ENCODE results near the gene RPL29.

RPL29 gene

DNA sequence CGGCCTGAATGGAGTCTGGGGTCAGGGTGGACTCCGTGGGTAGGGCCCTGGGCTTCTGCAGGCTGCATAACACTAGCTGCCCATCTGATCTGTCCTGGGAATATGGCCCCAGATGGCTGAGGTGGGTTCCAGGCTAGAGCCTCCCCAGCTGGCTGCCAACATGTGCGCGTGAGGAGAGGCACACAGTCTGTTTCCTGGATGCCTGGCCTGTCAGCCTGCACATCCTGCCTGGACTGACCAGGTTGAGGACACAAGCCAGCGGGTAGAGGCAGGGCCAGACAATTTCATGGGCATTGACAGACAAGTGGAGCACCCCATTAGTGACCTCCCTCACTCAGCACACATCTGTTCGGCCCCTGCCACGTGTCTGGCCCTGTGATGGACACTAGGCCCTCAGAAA is 29.8 kb upstream of the RPL29 start:
- no peak for DNase-seq (ENCODE audit: low spot score)

DNA sequence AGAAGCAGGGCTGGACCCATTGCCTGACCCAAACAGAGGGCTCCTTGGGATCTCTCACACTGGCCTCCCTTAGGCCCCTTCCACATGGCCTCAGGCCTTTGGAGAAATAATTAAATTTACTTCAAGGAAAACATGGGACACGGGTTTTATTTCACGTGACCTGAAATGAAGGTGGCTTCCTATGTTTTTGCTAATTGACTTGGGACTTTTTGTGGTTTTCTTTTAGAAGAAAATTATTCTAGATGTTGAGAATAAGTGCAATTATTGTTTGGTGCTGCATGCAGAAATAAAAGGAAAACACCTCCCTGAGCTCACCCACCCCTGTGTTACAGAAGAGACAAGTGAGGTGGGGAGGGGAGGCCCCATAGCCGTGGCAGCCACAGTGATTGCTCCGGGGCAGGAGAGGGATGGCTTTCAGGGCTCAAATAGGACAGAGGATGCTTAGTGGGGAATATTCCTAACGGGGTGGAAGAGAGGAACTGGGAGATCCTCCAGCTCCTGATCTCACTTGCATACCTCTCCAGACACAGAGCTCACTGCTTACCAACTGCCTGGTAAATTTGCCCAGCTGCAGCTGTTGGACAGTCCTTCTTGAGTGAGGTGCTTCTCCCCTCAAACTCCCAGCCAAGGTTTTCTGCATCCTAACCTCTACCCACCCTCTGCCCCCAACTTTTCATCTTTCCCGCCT is 29.2 kb upstream of the RPL29 start:
- DNase-seq (ENCODE audit: low spot score): no peak

DNA sequence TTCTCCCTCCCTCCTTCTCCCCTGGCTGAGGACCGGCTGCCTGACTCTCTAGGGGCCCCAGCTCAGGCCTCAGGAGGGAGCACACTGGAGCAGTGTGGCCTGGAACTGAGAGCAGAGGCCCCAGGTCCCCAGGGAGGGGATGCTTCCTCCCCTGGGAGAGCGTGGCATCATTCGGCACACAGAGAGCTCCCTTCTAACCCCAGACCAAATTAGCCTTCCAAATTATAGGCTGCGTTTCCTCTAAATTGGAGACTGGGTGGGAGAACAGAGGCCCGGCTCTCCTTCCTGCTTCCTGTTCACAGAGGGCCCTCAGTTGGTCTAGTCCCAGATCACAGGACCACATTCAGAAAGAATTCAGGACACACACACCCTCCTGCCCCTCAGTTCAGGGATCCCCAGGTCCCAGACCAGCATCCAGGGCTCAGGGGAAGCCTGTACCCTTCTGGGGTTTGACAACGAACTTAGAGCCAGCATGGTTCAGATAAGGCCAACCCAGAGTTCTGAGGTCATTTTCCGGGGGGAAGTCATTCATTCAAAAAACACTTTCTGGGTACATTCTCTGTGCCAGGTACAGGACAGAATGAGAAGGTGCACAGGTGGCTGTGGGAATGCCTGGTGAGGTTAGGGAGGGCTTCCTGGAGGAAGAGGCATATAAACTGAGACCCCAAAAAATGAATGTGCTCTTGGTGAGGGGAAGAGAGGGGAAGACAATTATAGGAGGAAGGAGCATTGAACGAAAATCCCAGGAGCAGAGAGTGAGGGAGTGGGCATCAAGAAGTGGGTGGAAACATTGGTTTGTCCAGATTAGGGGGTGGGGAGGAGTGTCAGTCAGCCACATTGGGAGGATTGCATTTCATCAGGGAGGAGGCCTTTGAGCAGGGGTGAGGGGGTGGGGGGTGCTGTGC is 28.4 kb upstream of the RPL29 start:
- DNase-seq (ENCODE audit: low spot score): no peak

DNA sequence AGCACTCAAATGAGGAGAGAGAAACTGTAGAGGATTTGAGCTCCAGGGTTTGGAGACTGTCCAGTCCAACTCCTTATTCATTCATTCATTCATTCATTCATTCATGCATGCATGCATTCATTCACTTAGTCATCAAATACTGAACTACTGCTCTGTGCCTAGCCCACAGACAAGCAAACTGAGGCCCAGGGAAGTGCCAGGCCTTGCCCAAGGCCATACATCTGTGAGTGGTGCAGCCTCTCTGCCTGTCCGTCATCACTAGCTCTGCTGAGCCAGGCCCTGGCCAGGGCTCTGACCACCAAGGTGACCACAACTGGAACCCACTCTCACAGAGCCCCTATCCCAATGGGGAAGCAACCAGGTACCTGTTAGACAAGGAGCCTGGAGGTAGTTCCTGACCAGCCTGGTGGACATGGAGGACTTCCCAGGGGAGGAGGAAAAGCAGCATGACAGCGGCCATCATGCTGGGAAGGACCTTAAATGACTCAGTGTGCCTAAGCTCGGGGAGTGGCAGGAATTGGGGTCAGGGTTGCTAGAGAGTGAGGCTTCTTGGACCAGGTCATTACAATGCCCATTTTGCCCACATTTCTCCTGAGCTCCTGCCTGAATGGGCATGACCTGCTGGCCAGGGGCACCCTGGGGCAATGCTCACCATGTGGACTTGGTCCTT is 27.5 kb upstream of the RPL29 start:
- no peak for DNase-seq (ENCODE audit: low spot score)

DNA sequence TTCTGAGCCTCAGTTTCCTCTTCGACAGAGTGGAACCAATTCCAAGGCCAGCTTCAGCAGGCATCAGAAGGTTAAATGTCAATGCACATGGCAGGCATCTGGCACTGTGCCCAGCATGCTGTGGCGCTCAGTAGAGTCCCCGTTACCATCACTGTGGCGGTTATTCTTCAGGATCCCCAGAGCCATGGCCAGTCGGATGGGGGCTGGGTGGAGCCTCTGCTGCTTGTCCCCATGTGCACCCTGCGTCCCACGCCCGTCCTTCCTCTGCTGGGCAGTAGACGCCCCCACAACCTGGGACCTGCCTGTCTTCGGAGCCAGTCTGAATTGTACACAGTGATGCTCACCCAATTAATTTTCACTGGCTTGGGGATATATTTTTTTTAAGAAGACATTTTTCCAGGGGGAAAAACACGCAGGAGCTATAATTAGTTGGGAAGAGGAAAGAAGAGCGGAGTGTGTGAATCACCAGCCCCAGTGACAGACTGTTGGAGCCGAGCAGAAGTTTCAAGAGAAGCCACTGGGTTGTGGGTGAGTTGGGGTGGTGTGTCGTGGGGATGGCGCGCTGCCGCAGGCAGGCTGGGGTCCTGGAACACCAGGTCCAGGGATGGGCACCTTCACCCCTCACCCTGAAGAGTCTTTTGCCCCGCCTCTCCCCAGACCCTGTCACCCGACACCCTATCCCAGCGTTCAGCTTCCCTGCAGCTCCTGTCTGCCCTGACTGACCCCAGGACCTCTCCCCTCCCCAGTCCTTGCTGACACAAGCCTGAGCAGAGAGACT is 26.8 kb upstream of the RPL29 start:
- DNase-seq (ENCODE audit: low spot score): peak; percentile 66

DNA sequence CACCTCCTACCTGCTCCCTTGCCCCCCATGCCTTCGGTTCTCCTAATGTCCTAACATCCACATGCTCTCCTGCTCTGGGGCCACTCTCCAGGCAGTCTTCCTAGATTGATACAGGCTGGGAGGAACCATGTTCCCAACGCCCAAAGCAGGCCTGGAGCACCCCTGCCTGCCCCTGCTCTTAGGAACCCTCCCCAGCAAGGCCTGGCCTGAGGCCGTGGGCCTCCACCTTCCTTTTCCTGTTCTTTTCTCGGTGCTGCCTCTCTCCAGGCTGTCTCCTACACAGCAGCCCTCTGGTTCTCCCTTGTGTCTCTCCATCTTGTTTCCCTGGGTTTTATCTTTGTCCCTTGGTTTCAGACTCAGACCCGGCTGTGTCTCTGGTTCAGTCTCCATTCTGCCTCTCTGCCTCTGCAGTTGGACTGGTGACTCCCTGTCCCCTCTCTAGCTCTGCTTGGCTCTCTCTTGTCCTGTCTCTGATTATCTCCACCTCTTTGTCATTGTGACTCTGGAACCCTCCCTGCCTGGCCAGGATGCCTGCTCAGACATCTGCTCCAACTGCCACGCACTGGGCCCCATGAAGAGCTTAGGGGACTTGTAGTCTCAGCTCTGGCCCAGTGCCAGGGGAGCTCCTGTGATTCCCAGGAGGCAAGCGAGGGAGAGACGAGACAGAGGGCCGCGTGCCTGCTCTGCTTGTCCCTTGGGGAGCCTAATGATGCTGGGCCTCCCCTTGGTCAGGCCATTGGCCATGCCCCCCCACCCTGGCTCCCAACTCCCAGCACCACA is 26.0 kb upstream of the RPL29 start:
- no peak for DNase-seq (ENCODE audit: low spot score)

DNA sequence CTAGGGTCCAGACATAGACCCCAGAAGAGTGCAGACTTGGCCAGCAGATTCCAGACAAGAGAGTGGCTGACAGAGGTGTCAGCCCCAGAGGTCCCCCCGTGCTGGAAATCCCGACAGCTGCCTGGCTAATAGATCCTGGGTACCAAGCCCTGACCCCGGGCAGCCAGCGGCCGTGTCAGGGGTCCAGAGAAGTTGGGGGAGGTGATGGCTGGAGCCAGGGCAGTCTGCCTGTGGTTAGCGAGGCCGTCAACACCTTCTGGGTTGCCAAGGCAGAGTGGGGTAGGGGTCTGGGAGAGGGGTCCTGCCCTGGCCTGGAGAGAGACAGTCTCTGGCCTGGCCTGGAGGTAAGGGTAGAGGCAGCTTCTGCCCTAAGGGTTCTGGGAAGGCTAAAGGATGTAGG is 25.1 kb upstream of the RPL29 start:
- DNase-seq (ENCODE audit: low spot score): no peak

DNA sequence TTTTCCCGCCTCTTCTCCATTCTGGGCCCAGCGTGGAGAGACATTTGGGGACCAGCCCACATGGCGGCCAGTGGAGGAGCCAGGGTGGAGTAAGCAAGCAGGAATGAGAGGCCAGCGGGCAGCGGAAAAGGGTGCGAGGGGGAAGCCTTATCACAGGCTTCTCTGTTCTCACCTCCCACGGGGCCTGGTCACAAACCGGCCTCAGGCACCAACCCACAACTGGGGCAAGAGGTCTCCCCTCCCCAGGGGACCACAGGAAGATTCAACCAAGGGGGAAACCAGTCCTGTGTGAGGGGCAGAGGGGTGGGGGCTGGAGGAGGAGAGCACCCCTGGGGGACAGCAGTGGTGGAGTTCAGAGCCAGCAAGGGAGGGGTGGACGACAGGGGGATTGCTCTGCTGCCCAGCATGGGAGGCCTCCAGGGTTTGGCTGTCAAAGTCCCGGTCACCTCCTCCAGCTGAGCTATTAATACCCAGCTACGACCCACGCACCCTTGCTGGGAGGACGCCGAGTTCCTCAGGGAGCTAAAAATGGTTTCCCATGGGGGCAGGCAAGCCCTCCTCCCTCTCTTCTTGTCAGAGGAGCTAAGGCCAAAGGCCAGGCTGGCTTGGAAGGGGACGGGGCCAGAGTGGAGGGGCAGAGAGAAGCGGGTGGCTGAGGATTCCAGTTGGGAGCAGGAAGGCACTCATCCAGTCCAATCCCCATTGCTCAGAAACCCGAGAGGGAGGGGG is 23.8 kb upstream of the RPL29 start:
- no peak for DNase-seq (ENCODE audit: low spot score)

DNA sequence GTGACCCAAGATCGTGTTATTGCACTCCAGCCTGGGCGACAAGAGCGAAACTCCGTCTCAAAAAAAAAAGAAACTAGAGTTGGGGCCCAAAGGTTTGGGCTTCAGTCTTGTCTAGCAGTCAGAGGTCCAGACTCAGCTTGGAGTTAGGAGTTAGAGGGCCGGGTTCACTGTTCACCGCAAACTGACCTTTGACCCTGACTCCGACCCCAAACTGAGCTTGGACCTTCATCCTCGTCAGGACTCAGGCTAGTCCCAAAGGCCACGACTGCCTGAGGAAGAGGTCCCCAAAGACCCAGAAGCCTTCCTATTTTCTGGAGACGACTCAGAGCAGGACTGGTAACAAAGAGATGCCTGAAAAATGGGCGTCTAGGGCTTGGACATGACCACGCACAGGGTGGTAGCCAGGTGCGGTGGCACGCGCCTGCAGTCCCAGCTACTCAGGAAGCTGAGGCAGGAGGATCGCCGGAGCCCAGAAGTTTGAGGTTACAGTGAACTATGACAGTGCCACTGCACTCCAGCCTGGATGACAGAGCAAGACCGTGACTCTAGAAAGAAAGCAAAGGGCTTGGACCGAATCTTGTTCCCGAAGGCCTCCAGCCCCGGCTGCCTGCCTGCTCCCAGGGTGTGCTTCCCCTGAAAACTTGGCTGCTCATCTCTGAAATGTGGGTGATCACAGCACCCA is 22.8 kb upstream of the RPL29 start:
- no peak for DNase-seq (ENCODE audit: low spot score)

DNA sequence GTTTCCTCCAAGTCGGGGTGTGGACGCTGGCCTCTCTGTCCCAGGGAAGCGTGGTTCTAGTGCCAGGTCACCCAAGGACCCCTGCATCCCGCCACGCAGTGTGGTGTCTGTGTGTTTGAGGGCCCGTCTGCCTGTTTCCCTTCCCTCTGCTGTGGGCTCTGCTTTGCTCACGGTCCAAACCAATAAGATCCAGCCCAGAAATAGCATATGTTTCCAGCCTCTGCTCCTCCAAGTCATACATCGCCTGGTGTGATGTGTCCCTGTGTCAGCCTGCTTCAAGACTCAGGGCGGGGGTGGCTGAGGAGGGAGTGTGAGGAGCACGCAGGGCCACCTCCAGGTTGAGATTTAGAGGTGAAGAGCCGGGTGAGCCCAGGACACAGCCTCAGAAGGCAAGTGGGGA is 21.9 kb upstream of the RPL29 start:
- DNase-seq (ENCODE audit: low spot score): no peak

DNA sequence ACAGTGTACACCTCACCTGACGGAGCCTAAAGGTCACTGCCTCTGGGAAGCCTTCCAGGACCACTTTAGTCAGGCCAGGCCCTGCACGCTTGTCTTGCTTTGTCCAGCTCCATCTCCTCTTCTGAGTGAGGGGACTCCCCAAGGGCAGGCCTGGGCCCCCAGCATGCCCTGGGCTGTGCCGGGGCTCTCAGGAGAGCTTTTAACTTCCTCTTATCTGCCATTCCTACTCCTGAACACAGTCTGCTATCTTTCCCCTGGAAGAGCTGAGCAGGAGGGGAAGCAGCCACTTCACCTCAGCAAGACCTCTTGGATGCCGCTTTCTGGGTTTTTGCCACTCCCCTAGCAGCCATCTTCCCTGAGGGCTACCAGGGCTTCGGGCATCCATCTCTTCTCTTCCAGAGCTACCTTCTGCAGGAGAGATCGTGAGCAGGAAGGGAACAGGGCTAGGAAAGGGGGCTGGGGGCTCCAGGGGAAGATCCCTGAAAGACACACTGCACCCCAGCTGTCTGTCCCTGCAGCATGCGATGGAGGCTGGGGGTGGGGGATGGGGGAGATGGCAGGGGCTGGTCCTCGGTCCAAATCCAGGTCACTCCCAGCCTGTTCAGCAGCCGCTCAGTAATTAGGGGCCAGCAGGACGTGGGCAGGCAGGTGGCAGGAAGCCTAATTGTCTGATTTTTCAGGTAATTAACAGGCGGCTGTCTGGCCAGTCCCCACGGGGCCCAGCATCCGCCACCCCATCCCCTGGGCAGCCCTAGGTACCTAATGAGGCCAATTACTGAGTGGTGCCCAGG is 19.9 kb upstream of the RPL29 start:
- no peak for DNase-seq (ENCODE audit: low spot score)

DNA sequence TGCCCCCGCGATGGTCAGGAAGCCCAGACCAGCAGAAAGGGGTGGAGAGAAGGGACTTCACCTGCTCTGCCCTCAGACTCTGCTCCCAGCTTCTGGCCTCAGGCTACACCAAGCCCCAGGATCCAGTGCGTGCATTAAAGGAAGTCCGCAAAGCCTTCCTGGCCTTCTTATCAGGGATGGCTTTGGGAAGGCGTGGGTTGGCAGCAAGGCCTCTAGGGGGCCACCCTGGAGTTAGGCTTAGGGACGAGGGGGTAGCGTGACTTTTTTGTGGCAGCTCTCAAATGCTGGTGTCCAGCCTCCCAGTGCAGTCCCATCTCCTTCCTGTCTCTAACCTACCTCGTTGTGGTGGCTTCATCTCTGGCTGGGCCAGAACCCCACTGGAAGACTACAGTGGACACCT is 18.9 kb upstream of the RPL29 start:
- DNase-seq (ENCODE audit: low spot score): peak; percentile 35

DNA sequence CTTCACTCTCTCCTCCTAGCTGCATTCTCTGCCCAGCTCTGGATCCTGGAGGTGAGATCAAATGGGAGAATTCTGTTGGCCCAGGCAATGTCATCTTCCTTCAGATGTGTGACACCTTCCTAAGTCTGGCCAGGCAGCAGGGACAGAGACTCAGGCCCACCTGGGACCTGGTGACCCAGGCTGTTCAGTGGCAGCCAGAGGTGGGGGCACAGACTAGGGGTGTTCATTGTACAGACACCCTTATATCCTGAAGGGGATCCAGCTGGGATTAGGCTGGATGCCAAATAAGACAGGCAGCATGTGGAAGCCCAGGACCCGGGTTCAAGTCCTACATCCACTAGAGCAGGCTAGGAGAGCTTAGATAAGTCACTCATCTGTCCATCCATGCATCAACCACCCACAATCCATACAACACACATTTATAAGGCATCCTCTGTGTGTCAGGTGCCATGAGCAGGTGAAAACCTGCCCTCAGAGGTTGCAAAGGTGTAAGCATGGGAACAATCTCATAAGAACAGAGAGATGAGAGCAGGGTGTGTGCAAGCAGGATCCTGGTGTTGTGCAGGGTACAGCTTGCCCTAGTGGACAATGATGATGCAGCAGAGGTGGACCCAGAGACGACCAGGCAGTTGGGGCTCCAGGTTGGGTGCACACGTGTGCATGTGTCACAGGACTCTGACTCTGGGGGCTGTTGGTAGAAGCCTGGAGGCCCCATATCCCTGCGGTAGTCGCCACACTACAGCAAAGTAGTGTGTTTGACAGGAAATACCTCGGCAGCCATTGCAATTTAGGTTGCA is 18.3 kb upstream of the RPL29 start:
- no peak for DNase-seq (ENCODE audit: low spot score)

DNA sequence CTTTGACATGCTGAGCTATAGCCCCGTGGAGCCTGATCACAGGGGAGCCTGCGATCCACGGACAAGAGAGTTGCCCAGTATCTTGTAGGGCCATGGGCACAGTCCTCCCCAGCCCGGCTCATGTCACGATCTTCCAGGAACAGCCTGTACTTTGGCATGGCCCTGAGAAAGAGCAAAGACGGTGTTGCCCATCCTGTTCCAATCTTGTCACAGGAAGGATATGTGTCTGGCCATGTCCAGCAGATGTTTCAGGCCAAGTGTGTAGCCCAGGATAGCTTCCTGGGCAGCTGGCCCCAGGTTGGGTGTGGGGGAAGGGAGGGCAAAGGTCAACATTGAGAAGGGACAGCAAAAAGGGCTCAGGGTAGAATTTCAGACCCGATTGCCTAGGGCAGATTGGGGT is 17.0 kb upstream of the RPL29 start:
- DNase-seq (ENCODE audit: low spot score): no peak

DNA sequence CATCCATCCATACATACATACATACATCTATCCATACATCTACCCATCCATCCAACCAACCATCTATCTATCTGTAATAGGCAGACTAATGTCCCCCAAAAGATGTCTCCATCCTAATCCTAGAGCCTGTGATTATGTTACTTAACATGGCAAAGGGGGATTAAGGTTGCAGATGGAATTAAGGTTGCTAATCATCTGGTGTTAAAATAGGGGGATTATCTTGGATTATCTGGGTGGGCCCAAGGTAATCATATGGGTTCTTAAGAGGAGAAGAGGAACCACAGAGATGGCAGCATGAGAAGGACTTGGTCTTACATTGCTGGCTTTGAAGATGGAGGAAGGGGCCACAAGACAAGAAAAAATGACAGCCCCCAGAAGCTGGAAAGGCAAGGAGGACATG is 14.7 kb upstream of the RPL29 start:
- no peak for DNase-seq (ENCODE audit: low spot score)

DNA sequence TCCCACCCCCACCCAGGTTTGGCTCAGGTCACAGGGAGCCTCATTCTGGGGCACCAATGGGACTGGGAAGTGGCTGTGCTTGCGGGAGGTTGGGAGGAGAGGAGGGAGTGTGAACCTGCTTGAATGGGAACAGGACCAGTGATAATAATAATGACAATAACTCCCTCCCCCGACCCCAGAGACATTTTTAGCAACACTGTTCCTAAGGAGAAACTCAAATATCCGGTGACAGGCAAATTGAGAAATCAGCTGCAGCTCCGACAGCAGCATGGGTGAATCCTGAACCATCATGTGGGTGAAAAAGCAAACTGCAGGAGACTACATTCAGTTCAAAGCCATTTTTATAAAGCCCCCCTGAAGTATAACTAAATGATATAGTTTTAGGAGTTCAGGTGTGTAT is 11.6 kb upstream of the RPL29 start:
- DNase-seq (ENCODE audit: low spot score): no peak

DNA sequence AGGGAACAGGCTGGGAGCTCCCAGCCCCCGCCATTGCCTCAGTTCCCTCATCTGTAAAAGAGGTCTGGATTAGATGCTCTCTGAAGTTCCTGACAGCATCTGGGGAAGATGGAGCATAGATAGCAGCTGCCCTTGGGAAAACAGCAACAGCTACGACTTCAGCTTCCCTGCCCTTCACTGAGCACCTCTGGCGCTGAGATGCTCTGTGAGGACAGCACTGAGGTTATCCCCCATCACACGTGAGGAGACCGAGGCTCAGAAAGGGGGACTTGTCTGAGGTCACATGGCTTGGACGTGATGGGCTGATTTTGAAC is 11.1 kb upstream of the RPL29 start:
- DNase-seq (ENCODE audit: low spot score): no peak

DNA sequence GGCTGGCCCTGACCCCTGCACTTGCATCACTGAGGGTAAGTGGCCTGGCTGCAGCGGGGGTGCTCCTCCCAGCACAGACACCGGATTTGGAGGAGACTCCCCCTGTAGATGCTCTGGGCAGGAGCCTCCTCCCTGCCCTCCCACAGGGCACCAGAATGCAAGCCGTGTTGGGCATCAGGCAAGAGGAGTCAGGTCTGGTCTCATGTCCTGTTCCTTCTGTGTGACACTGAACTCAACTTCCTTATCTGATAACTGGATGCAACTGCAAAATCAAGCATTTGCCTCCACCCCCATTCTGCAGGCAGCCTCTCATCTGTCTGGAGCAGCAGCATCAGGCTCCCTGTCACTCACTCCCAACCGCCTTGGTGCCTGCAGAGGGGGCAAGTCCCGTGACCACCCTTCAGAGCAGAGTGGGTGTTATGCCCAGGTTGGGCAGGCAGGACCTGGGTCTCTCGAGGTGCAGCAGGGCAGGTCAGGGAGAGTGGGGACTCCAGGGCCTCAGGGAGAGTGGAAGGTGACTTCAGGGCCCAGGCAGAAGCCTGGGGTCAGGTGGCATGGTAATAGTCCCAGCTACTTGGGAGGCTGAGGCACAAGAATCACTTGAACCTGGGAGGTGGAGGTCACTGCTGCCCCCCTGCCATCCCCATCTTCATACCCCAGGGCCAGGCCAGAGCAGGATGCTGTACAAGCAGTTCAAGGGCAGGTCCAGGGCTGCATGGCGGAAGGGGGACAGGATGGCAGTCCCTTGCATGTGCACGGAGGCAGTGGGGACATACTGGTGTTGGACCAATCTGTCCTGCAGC is 10.5 kb upstream of the RPL29 start:
- DNase-seq (ENCODE audit: low spot score): no peak

Measured in GM03348 (cell line).